Loucy (cell line): ENCODE measurements around the gene BCKDHA.

ENCODE experiments used
- CTCF ChIP-seq: fragments of 200-600 bp; sonication (generic); conservative IDR thresholded peaks from 2 replicates; pipeline ENCODE4 v1.5.1; 2014; ENCODE audit warnings: mild to moderate bottlenecking, antibody characterized with exemption, low read length
- EZH2phosphoT487 ChIP-seq: fragments of 200-600 bp; IDR thresholded peaks from 2 replicates; pipeline ENCODE4 v1.6.1; 2018; ENCODE audit warnings: antibody characterized with exemption, mild to moderate bottlenecking, moderate library complexity, borderline replicate concordance

GRCh38 chr19:41434450-41434849 is 36.8 kb downstream of the BCKDHA start:
- TF ChIP-seq CTCF, result no peak
- no peak for TF ChIP-seq EZH2phosphoT487
